ENCODE results near the gene NFAT5.

NFAT5 gene

DNA sequence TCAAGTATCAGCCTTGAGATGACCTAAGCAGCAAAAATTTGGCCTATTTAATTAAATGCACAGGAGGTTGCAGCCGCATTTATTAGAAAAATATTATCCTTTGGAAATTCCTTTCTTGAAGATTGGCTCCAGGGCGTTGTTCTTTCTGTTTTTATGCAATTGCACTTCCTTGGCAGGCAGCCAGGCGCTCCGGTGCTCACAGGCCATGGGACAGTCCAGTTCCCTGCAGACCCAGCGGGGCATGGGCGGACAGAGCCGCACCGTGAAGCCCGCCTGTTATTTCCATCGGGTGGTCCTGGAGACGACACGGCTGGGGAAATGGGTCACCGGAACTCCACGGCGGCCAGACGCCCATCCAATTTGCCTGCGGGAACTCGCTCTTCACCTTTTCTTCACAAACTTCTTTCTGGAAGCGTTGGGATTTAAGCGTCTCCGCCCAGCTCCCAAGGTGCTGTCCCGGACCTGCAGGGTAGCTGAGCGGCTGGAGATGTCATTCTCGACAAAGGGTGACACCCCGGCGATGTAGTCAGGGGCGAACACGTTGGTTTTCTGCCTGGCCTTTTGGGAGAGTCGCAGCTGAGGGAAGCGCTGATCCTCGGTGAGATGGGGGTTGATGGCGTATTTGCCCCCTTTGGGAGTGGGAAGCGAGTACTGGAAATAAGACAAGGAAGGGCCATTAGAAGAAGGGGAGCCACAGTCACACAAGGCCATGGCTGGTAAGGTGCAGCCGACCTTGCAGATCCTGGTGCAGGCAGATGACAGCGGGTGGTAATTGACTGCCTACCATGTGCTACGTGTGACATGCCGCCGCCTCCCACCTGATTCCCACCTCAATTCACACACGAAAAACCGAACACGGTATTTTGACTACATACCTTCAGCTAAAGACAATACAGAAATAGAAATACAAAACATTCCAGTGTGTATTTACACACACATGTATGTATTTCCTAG lies 176.5 kb downstream of the NFAT5 start:
- DNase-seq (ENCODE audit: low spot score) = no peak

DNA sequence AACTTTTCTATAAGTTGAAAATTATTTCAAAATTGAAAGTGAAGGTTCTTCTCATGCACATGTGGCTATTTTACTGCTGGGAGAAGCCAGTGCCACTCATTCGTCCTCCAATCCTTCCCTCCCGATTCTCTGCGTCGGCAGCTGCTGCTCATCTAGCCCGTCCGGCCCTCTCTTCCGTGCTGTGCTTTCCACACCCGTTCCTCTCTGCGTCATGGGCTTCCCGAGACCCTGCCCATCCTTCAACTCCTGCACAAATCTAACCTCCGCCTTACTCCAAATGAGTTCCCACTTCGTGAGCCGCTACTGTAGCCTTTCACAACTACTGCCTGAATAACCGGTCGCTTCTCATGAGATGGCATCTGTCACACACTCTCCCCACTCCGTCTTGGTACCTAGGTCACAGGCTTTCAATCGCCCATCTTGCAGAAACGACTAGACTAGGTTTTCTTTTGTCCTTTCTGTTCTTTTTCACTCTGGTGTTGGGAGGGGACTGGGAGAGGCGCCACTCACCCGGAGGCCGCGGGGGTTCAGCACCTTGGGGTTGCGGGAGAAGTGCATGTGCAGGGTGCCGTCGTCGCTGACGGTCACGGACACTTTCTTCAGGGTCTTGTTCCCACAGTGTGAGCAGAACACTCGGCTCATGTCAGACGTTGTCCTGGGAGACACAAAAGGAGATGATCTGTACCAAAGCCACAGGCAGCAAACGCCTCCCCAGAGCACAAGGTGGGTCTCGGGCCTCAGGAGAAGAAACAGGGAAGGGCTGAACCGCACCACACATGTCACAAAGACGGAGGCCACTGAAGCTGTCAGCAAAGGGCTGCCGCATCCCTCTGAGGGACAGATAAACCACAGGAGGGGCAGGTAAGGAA lies 178.8 kb downstream of the NFAT5 start:
- DNase-seq (ENCODE audit: low spot score) = no peak

DNA sequence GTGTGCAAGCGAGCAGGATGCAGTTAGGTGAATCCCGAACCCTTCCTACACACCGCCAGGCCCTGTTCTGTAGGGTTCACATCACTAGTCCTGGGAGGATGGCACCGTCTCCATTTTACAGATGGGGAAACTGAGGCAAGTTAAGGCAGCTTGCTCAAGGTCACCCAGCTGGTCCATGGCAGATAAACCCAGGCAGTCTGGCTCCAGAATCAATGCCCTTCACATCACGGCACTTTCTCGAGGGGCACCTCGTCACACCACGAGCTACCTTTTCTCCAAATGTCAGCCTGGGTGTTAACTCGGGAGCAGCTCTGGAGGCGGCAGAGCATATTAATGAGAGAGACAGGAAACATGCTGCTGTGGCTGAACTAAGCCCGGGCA lies 179.5 kb downstream of the NFAT5 start:
- DNase-seq (ENCODE audit: low spot score) = no peak

DNA sequence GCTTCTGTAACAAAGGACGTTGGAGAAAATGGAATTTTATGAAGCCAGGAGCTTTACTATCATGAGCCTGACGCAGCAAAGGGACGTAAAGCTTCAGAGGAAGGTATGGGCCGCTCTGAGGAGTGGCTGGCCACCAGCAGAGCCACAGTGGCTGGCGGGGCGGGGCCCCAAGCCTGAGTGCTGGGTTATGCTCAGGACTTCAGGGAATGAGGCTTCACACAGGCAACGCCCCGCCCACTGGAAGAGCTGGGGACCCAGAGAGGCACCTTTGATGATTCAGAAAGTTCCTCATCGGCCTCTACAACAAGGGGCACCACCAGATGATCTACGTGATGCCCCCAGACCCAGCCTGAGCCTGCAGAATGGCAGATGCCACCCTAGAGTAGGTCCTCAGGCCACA lies 180.2 kb downstream of the NFAT5 start:
- DNase-seq (ENCODE audit: low spot score) = no peak

DNA sequence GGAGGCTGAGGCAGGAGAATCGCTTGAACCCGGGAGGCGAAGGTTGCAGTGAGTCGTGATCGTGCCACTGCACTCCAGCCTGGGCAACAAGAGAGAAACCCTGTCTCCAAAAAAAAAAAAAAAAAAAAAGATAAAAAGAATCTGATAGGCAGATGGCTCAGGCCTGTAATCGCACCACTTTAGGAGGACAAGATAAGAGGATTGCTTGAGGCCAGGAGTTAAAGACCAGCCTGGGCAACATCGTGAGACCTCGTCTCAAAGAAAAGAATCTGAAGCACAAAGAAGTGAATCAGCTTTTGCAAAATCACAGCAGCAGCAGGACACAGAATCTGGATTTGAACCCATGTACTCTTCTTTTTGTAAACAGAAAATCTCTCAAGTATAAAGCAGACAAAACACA lies 181.3 kb downstream of the NFAT5 start:
- no peak for DNase-seq (ENCODE audit: low spot score)

DNA sequence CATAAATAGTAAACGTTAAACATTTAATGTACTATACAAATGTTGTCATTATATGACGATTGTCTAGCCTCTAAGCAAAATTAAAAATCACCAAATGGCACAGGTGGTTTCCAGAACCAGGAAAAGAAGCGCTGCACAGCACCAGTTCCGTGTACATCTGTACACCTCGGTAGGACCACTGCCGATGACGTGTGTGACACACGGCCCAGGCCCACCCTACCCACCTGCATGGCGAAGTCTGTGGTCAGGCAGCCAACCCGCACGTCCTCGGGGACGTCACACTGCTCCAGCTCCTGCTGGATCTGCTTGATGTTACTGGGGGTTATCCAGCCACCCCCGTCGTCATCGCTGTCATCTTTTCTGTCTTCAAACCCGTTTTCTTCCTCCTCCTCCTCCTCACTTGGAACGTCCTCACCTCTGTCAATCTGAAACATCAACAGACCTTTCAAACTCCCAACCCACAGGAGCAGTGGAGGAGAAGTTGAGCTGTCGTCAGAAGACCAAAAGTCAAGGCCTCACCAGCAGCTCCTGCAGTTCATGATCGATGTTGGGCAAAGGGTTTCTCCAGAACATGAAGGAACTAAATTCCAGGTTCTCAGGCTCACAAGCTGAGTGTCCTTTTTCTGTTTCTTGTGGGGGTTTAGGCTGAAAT lies 183.1 kb downstream of the NFAT5 start:
- DNase-seq (ENCODE audit: low spot score) = no peak

DNA sequence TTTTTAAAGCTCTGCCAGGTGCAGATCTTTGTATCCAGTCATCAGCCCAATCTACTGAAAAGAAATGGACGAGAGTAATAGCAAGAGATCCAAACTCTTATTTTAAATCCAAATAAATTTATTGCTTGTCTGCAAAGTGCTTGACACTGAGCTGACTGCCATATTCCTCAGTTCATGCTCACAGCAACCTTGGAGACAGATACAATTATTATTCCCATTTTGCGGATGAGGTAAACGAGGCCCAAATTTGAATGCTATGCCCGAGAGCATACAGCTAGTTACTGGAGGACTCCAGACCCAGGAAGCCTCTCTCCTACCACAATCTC lies 188.3 kb downstream of the NFAT5 start:
- DNase-seq (ENCODE audit: low spot score) = no peak

All from hematopoietic multipotent progenitor cell treated with erythropoietin and hydrocortisone succinate and interleukin-3 and kit ligand, for 17 days (in vitro differentiated cells).